HG03175 (cell line): ENCODE measurements around the gene KANK3.
"Not testable (repeated sequence)": the region's sequence is repeated elsewhere in the genome, so short reads cannot be mapped to it uniquely, and the experiment has no call there.

Source experiments
- ATAC-seq: cut with Tn5 transposase; IDR thresholded peaks from one replicate; pipeline ENCODE4 v1.9.1; 2021; ENCODE audit warnings: mild to moderate bottlenecking, moderate library complexity; ENCODE audit not compliant: unreplicated experiment

KANK3 gene

GRCh38 chr19:8342684-8343482 is at the start of gene KANK3:
Gene KANK3, minus strand, starts transcription at chr19:8343262. Its CDS starts 5,434 bp downstream, at chr19:8337828.
- ATAC-seq: peak; percentile 88

- no peak for ATAC-seq
Observed at GRCh38 chr19:8392017-8392591, 49.0 kb upstream of the KANK3 start.

GRCh38 chr19:8391198-8392016 is 48.3 kb upstream of the KANK3 start:
- ATAC-seq: no peak

- peak; percentile 33 for ATAC-seq
Observed at GRCh38 chr19:8390617-8390981, 47.5 kb upstream of the KANK3 start.

- peak; percentile 92 for ATAC-seq
Observed at GRCh38 chr19:8389891-8390616, 47.0 kb upstream of the KANK3 start, which contains the start of gene RAB11B. Gene RAB11B, plus strand, starts transcription at chr19:8390360. Its CDS starts 57 bp downstream, at chr19:8390417.

GRCh38 chr19:8388612-8388958 is 45.5 kb upstream of the KANK3 start:
- no peak for ATAC-seq

- no peak for ATAC-seq
Observed at GRCh38 chr19:8387688-8388611, 44.9 kb upstream of the KANK3 start.

- no peak for ATAC-seq
Observed at GRCh38 chr19:8386990-8387389, 43.9 kb upstream of the KANK3 start.

GRCh38 chr19:8386419-8386818 is 43.4 kb upstream of the KANK3 start:
- not testable (repeated sequence) for ATAC-seq

- ATAC-seq: not testable (repeated sequence)
Observed at GRCh38 chr19:8385566-8385965, 42.5 kb upstream of the KANK3 start.

GRCh38 chr19:8385103-8385502 is 42.0 kb upstream of the KANK3 start:
- not testable (repeated sequence) for ATAC-seq

GRCh38 chr19:8384569-8384968 is 41.5 kb upstream of the KANK3 start:
- not testable (repeated sequence) for ATAC-seq

- not testable (repeated sequence) for ATAC-seq
Observed at GRCh38 chr19:8379156-8379891, 36.3 kb upstream of the KANK3 start.

- ATAC-seq: no peak
Observed at GRCh38 chr19:8377598-8377997, 34.5 kb upstream of the KANK3 start.

GRCh38 chr19:8376373-8376974 is 33.4 kb upstream of the KANK3 start:
- ATAC-seq: not testable (repeated sequence)

- not testable (repeated sequence) for ATAC-seq
Observed at GRCh38 chr19:8375766-8376165, 32.7 kb upstream of the KANK3 start.

GRCh38 chr19:8373867-8374813 is 31.1 kb upstream of the KANK3 start:
- ATAC-seq: no peak
